Measurements from ENCODE around the gene ENO2.

GRCh38 chr12:6943389-6943721 is 29.0 kb downstream of the ENO2 start:
- TF ChIP-seq, protein P1, sequence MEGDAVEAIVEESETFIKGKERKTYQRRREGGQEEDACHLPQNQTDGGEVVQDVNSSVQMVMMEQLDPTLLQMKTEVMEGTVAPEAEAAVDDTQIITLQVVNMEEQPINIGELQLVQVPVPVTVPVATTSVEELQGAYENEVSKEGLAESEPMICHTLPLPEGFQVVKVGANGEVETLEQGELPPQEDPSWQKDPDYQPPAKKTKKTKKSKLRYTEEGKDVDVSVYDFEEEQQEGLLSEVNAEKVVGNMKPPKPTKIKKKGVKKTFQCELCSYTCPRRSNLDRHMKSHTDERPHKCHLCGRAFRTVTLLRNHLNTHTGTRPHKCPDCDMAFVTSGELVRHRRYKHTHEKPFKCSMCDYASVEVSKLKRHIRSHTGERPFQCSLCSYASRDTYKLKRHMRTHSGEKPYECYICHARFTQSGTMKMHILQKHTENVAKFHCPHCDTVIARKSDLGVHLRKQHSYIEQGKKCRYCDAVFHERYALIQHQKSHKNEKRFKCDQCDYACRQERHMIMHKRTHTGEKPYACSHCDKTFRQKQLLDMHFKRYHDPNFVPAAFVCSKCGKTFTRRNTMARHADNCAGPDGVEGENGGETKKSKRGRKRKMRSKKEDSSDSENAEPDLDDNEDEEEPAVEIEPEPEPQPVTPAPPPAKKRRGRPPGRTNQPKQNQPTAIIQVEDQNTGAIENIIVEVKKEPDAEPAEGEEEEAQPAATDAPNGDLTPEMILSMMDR (IDR thresholded peaks at IDR 0.05; ENCODE audit: low read length), result no peak
- no peak for TF ChIP-seq EZH2 (IDR thresholded peaks at IDR 0.05; ENCODE audit: borderline replicate concordance, low read length)
